GM12891 (cell line): Measurements from ENCODE around the gene CA7.
A peak's percentile ranks its signal among the peaks of the same experiment; 100 is the strongest.
"Not testable (repeated sequence)": the region's sequence is repeated elsewhere in the genome, so short reads cannot be mapped to it uniquely, and the experiment has no call there.

Experiments
- DNase-seq: peaks from one replicate; pipeline ENCODE4 v3.0.0; 2011; ENCODE audit warnings: low spot score; ENCODE audit not compliant: insufficient read length
- FAIRE-seq: peaks from 2 replicates; lab custom pipeline; 2011; peaks lifted over from hg19 to GRCh38; lab: Jason Lieb, UNC
- PAX5 ChIP-seq: IDR thresholded peaks from 2 replicates; pipeline ENCODE4 v1.6.1; 2011; ENCODE audit warnings: low read length, moderate library complexity, mild to moderate bottlenecking; ENCODE audit not compliant: insufficient read depth, severe bottlenecking
- POLR2A ChIP-seq: IDR thresholded peaks from 2 replicates; pipeline ENCODE4 v1.6.1; 2011; ENCODE audit warnings: low read depth, low read length, control low read depth
- POLR2AphosphoS5 ChIP-seq: IDR thresholded peaks from 2 replicates; pipeline ENCODE4 v1.6.1; 2011; ENCODE audit warnings: low read depth, low read length, control low read depth
- POU2F2 ChIP-seq: IDR thresholded peaks from 2 replicates; pipeline ENCODE4 v1.6.1; 2011; ENCODE audit warnings: low read depth, mild to moderate bottlenecking, control low read depth, low read length, moderate library complexity
- SPI1 ChIP-seq: IDR thresholded peaks from 2 replicates; pipeline ENCODE4 v1.6.1; 2011; ENCODE audit warnings: low read depth, low read length, control low read depth
- TAF1 ChIP-seq: IDR thresholded peaks from 2 replicates; pipeline ENCODE4 v1.6.1; 2011; ENCODE audit warnings: low read depth, low read length, control low read depth

Gene CA7

DNA sequence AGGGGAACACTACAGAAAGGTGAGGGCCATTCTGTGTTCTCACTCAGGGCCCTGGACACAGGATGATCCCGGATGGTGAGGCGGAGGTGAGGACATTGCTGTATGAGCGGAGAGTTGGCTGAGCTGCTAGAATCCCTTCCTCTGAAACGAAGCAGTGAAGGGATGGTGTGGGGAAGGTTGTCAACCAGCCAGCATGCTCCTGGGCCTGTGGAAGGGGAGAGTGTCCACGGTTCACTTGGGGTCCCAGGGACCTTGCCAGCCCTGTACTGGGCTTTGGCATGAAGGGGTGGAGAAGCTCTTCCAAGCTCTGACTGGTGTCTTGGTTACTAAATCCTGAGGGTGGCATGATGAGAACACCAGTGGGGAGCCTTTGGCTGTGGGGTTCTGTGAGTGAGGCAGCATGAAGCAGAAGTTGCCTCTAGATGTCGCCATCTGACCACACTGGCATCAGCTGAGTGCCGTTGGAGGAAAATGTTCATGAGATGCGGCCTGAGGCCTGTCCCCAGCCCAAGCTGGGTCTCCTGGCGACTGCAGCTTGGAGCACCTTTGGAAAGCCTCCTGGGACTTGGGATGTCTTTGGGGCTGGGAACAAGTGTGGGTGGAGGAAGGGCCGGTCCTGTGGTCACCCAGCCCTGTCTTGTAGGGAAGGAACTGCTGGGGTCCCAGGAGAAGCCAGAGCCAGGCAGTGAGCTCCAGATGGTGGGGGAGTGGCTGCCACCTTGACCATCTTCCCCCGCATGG lies 50.9 kb downstream of the CA7 start:
- DNase-seq: peak; percentile 54
- FAIRE-seq: peak; percentile 92
- TF ChIP-seq PAX5: no peak
- TF ChIP-seq TAF1: no peak
- 0 out of 2 replicates have a peak, but pooled peaks have one; percentile 15 for TF ChIP-seq POU2F2
- no peak for TF ChIP-seq SPI1
- no peak for TF ChIP-seq POLR2AphosphoS5
- no peak for TF ChIP-seq POLR2A

GRCh38 chr16:66895689-66895979 lies 51.4 kb downstream of the CA7 start:
- FAIRE-seq: peak; percentile 26
- no peak for TF ChIP-seq SPI1
- no peak for TF ChIP-seq POLR2A
- no peak for TF ChIP-seq PAX5
- TF ChIP-seq POLR2AphosphoS5: no peak
- no peak for DNase-seq

- FAIRE-seq (no peak), DNase-seq (peak; percentile 1)
- TF ChIP-seq PAX5: no peak
- no peak for TF ChIP-seq SPI1
- no peak for TF ChIP-seq POLR2A
- TF ChIP-seq TAF1: no peak
- no peak for TF ChIP-seq POLR2AphosphoS5
- no peak for TF ChIP-seq POU2F2
Observed at GRCh38 chr16:66895999-66896398, 51.8 kb downstream of the CA7 start.

- FAIRE-seq, DNase-seq: not testable (repeated sequence)
Observed at GRCh38 chr16:66896682-66897081, 52.5 kb downstream of the CA7 start.

GRCh38 chr16:66898207-66898606 lies 54.0 kb downstream of the CA7 start:
- no peak for FAIRE-seq
- no peak for DNase-seq
- TF ChIP-seq TAF1 (no peak), POU2F2 (no peak)

- FAIRE-seq (no peak), DNase-seq (no peak)
- TF ChIP-seq POU2F2 (no peak), TAF1 (no peak), POLR2AphosphoS5 (no peak), PAX5 (no peak), POLR2A (no peak), SPI1 (no peak)
Observed at GRCh38 chr16:66898933-66899309, 54.7 kb downstream of the CA7 start.

DNA sequence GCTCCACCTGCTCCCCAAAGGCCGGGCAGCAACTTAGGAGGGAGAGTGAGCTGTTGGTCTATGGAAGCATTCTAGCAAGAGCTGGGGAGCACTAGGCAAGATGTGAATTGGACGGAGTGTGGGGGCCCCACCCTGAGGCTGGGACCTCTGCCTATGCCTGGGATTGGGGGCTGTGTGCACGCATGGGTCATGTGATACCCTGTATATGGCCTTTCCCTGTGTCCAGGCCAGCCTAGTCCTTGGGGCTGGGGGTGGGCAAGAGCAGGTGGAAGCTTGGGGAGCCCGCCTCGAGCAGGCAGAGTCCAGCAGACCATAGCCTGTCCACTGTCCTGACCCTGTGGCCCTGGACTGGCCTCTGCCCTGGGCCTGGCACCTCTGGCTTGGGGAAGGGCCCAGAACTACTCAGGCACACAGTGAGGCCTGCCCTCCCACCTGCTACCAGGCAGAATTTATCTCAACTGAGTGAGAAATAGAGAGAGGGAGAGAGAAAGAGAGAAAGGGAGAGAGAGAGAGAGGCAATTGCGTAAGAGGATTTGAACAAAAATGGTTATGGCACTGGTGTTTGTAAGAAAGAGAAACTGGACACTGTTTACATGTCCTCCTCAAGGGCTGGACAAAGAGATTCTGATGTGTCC lies 55.2 kb downstream of the CA7 start:
- DNase-seq: no peak
- no peak for FAIRE-seq
- TF ChIP-seq POLR2A: no peak
- no peak for TF ChIP-seq PAX5
- TF ChIP-seq SPI1: no peak
- no peak for TF ChIP-seq POU2F2
- TF ChIP-seq TAF1: no peak
- TF ChIP-seq POLR2AphosphoS5: no peak

DNA sequence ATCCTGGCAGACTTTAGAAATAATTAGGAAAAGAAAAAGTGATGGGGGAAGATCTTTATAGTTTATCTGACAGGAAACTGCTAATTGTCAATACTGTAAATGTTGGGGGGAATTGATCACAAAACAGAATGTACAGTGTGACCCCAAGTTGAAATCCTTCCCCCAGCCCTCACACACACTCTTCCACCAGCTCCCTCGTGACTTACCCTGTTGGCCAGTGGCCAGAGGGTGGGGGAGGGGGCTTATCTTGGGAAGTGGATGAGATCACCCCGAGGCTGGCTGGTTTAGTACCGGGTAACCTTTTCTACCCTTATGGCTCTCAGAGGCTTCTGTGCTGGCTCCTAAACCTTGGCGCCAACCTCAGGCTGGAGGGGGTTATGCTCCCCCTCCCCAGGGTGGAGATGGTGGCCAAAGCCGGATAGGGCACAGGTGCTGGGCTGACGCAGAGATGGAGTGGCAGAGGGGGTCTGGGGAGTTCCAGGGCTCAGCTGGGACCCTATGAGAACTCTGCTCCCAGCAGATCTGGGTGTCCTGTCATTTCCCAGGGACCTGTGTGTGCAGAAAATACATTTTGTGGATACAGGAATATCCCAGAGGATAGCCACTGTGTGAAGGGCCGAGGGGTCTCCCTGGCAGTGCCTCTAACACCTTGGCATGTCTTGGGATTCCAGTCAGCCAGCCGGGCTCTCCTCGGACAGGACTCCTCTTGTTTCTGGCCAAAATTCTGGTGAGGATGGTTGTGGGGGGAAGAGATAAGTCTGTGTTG lies 55.9 kb downstream of the CA7 start:
- DNase-seq (peak; percentile 0), FAIRE-seq (no peak)
- no peak for TF ChIP-seq POLR2AphosphoS5

DNA sequence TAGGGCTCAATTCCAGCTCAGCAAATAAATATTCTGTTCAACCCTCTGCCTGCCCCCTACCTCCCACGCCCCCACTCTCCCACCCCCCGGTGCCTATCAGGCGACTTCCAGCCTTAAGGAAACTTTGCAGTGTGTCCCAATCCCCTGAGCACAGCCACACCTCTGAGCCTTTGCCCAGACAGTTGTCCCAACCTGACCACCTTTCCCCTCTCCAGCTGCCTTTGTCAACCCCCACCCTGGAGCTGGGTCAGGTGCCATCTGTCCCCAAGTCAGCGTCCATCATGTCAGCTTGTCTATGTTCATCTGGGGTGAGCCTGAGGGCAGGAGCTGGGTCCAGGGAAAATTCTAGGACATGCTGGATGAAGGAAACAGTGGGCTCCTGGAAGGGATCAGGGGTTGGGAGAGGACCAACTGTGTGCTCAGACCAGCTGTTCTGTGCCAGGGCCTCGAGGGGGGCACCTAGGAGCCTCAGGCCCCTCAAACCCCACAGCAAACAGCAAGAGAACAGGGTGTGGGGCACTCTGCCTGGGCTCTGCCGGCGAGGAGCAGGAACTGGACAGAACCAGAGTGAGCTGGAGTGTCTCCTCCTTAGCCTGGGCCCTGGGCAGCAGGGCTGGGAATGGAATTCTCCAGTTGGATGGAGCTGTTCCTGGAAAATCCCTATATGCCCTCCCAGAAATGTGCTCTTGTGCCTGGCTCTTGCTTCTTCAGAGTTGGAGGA lies 56.7 kb downstream of the CA7 start:
- no peak for DNase-seq
- no peak for FAIRE-seq
- TF ChIP-seq SPI1: no peak
- TF ChIP-seq POLR2A: no peak
- TF ChIP-seq POLR2AphosphoS5: no peak
- no peak for TF ChIP-seq POU2F2
- no peak for TF ChIP-seq TAF1
- no peak for TF ChIP-seq PAX5

DNA sequence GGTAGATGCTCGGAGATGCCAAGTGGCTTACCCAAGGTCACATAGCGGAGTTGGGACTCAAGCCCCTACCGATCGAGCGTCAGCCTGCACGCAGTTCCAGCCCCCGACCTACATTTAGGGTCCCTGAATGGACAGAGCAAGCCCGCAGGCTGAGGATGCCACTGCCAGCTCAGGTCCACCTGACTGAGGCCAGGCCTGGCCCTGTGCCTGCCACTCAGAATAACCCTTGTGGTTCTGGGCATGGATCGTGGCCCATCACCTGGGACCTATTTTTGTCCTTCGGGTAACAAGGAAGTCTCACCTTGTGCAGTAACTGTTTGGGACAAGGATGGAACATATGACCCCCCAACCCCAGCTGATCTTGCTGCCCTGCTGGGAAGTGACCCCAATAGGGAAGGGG lies 57.4 kb downstream of the CA7 start:
- no peak for FAIRE-seq
- peak; percentile 4 for DNase-seq
- TF ChIP-seq SPI1 (no peak), POU2F2 (no peak), TAF1 (no peak), PAX5 (no peak), POLR2A (no peak), POLR2AphosphoS5 (no peak)
